ENCODE results near the gene FIZ1.
A peak's percentile ranks its signal among the peaks of the same experiment; 100 is the strongest.

- no peak for TF ChIP-seq SUZ12 (IDR thresholded peaks at IDR 0.05)
- no peak for TF ChIP-seq TARDBP (IDR thresholded peaks at IDR 0.05)
- TF ChIP-seq SP1 (IDR thresholded peaks at IDR 0.05) = peak; percentile 98
- TF ChIP-seq HDGF (IDR thresholded peaks at IDR 0.05; ENCODE audit: borderline replicate concordance) = no peak
- TF ChIP-seq FOXM1 (IDR thresholded peaks at IDR 0.05; ENCODE audit: borderline replicate concordance) = no peak
- TF ChIP-seq PKNOX1 (IDR thresholded peaks at IDR 0.05) = no peak
- TF ChIP-seq FOXK2 (IDR thresholded peaks at IDR 0.05) = no peak
- no peak for TF ChIP-seq ELF4 (IDR thresholded peaks at IDR 0.05)
- TF ChIP-seq FOXA1 (IDR thresholded peaks at IDR 0.05) = no peak
- TF ChIP-seq LEF1 (IDR thresholded peaks at IDR 0.05; ENCODE audit: borderline replicate concordance) = no peak
Observed at GRCh38 chr19:55624109-55625003, 25.0 kb upstream of the FIZ1 start, which contains the start of gene ZNF784.

Data from HEK293T (cell line).